K562 (cell line): ENCODE data around the gene TAOK2. TPM values are rescaled to one million over a fixed set of nuclear protein-coding genes. Genes with fewer than 3 reads are reported as not detected.

Experiments used
- ELF2 ChIP-seq: fragments of 250-450 bp; sonication (Bioruptor Pico); IDR thresholded peaks from 2 replicates; pipeline ENCODE4 v1.5.0; 2021; ENCODE audit warnings: mild to moderate bottlenecking
- ETV6 ChIP-seq, 3 experiments: fragments of 150-350 bp in 1 of 3; sonication (generic) in 1 of 3; formaldehyde crosslinking in 1 of 3; IDR thresholded peaks; 2 replicates each; pipeline versions ENCODE4 v1.6.1 to v1.8.0; 2014 to 2022; ENCODE audit warnings: borderline replicate concordance in 2 of 3, low read depth in 2 of 3, antibody characterized with exemption in 1 of 3, low read length in 1 of 3, mild to moderate bottlenecking in 1 of 3, missing genetic modification reagents in 1 of 3
- HMBOX1 ChIP-seq: sonication (generic); IDR thresholded peaks from 2 replicates; pipeline ENCODE4 v1.6.1; 2016
- NFE2L1 ChIP-seq: fragments of 450-650 bp; IDR thresholded peaks from 2 replicates; pipeline ENCODE4 v1.6.1; 2016; ENCODE audit warnings: missing genetic modification characterization, low read depth, mild to moderate bottlenecking, missing compliant biosample characterization, moderate library complexity, borderline replicate concordance
- NR0B1 ChIP-seq: fragments of 450-650 bp; IDR thresholded peaks from one replicate; pipeline ENCODE4 v1.6.1; 2018; ENCODE audit warnings: mild to moderate bottlenecking, moderate library complexity; ENCODE audit not compliant: partially characterized antibody
- RBBP5 ChIP-seq: fragments of 200-600 bp; sonication (generic); IDR thresholded peaks from 2 replicates; pipeline ENCODE4 v1.6.1; 2012; ENCODE audit warnings: borderline replicate concordance, mild to moderate bottlenecking, low read length, control low read depth, inconsistent platforms; ENCODE audit not compliant: insufficient read depth, poor library complexity, severe bottlenecking
- TCF7L2 ChIP-seq: fragments of 150-350 bp; IDR thresholded peaks from 2 replicates; pipeline ENCODE4 v1.6.1; 2016; ENCODE audit warnings: low read depth, mild to moderate bottlenecking, low read length, moderate library complexity
- ZNF146 ChIP-seq: IDR thresholded peaks from one replicate; pipeline ENCODE4 v1.6.1; 2018; ENCODE audit warnings: missing compliant biosample characterization; ENCODE audit not compliant: unreplicated experiment
- ZNF184 ChIP-seq: sonication (generic); formaldehyde crosslinking; IDR thresholded peaks from 2 replicates; pipeline ENCODE4 v1.5.0; 2020; ENCODE audit warnings: missing genetic modification reagents
- ZNF232 ChIP-seq: sonication (generic); formaldehyde crosslinking; IDR thresholded peaks from 2 replicates; pipeline ENCODE4 v1.8.0; 2022; ENCODE audit warnings: mild to moderate bottlenecking, missing genetic modification reagents
- ZNF311 ChIP-seq: fragments of 250-450 bp; sonication (Bioruptor Pico); IDR thresholded peaks from 2 replicates; pipeline ENCODE4 v1.4.0; 2020; ENCODE audit warnings: mild to moderate bottlenecking, moderate library complexity
- ZNF518B ChIP-seq: fragments of 250-450 bp; sonication (Bioruptor Pico); IDR thresholded peaks from 2 replicates; pipeline ENCODE4 v1.5.0; 2021; ENCODE audit warnings: mild to moderate bottlenecking, moderate library complexity
- ZNF561 ChIP-seq: fragments of 450-650 bp; formaldehyde crosslinking; conservative IDR thresholded peaks from 2 replicates; pipeline ENCODE4 v1.4.0; 2020; ENCODE audit warnings: mild to moderate bottlenecking, moderate library complexity
- ZNF644 ChIP-seq: fragments of 200-800 bp; sonication (Bioruptor generic); IDR thresholded peaks from 2 replicates; pipeline ENCODE4 v1.6.1; 2016; ENCODE audit warnings: low read depth, missing genetic modification characterization, missing compliant biosample characterization
- polyA plus RNA-seq, 8 experiments: library from polyadenylated mRNA; depleted of rRNA in 4 of 8; stranded (reverse) in 5 of 8; unstranded in 3 of 8; fragments of >200 nt; fragmentation: Nextera tagmentation in 2 of 8; fragmentation: Illumina TruSeq in 1 of 8; extraction: Ambion mirVana in 2 of 8; extraction: Trizol in 1 of 8; gene quantifications; 2 replicates each; pipeline versions ENCODE4 v1.2.1 to v1.2.3, GENCODE V29; 2011 to 2014; ENCODE audit warnings: inconsistent platforms in 1 of 8, missing spikeins in 1 of 8
- total RNA-seq, 7 experiments: library from RNA; depleted of rRNA in 6 of 7; stranded (reverse); fragments of >200 nt in 6 of 7; fragmentation: Illumina TruSeq in 2 of 7; extraction: Trizol in 2 of 7; gene quantifications; 2 replicates each; pipeline versions ENCODE4 v1.2.1 to v1.2.3, GENCODE V29; 2011 to 2021; ENCODE audit warnings: low replicate concordance in 1 of 7
- TF ChIP-seq, protein P1 (sequence below): sonication (generic); formaldehyde crosslinking; IDR thresholded peaks from 2 replicates; pipeline ENCODE4 v1.8.0; 2022; ENCODE audit warnings: mild to moderate bottlenecking, missing genetic modification reagents

TAOK2 gene
- total and polyA plus RNA-seq, 9 of the 15 experiments (the other 6 are each of a cell fraction or from before 2014, with no cell fraction given), result 0.10 to 41.8 (median 13.7) TPM

DNA sequence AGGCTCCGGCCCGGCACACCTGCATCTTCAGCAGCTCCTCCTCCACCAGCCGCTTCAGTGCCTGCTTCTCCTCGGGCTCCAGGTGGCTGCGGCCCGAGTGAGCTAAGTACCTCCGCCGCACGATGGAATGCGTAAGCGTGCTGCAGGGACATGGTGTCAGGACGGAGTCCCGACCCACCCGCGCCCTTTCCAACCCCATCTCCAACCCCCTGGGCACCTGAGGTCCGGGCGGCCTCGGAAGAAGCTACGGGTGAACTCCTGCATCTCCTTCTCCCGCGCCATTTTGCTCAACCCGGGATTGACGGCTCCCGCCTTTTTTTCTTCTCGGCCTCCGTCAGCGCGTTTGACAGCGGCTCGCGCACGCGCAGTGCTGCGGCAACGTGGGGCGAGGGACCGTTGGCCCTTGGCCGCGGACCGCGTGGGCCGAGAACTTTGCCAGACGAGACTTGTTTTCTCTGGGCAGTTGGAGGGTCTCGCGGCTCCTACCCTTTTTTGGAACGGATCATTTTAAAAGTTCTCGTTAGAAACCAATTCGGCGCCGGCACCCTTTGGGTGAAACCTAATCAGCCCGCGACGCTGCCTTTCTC is 21.7 kb downstream of the TAOK2 start, which contains the start of gene HIRIP3 (continued):
- TF ChIP-seq, protein P1, sequence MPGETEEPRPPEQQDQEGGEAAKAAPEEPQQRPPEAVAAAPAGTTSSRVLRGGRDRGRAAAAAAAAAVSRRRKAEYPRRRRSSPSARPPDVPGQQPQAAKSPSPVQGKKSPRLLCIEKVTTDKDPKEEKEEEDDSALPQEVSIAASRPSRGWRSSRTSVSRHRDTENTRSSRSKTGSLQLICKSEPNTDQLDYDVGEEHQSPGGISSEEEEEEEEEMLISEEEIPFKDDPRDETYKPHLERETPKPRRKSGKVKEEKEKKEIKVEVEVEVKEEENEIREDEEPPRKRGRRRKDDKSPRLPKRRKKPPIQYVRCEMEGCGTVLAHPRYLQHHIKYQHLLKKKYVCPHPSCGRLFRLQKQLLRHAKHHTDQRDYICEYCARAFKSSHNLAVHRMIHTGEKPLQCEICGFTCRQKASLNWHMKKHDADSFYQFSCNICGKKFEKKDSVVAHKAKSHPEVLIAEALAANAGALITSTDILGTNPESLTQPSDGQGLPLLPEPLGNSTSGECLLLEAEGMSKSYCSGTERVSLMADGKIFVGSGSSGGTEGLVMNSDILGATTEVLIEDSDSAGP (CRISPR knock-in tag), result no peak
- TF ChIP-seq HMBOX1, result no peak
- TF ChIP-seq ZNF184, result no peak
- peak; percentile 35 for TF ChIP-seq RBBP5
- TF ChIP-seq ETV6 (IDR thresholded peaks at IDR 0.05; ENCODE audit: borderline replicate concordance in 1 of 2, low read depth in 2 of 2, low read length in 1 of 2), result no peak
- TF ChIP-seq ETV6 (CRISPR knock-in tag; IDR thresholded peaks at IDR 0.05; ENCODE audit: borderline replicate concordance), result no peak
- TF ChIP-seq ZNF518B (CRISPR knock-in tag), result no peak
- no peak for TF ChIP-seq ZNF232 (CRISPR knock-in tag)
- TF ChIP-seq ELF2 (CRISPR knock-in tag), result peak; percentile 46; the same call in 1 of the 2 replicates
- no peak for TF ChIP-seq NFE2L1
- TF ChIP-seq ZNF644 (tag), result peak; percentile 72; the same call in 1 of the 2 replicates
- TF ChIP-seq ZNF146, result no peak
- TF ChIP-seq NR0B1, result no peak
- no peak for TF ChIP-seq ZNF311 (CRISPR knock-in tag)
- TF ChIP-seq ZNF561, result no peak
- TF ChIP-seq TCF7L2, result no peak
